ENCODE results near the gene ZNF652.
A peak's percentile ranks its signal among the peaks of the same experiment; 100 is the strongest.

ZNF652 gene

DNA sequence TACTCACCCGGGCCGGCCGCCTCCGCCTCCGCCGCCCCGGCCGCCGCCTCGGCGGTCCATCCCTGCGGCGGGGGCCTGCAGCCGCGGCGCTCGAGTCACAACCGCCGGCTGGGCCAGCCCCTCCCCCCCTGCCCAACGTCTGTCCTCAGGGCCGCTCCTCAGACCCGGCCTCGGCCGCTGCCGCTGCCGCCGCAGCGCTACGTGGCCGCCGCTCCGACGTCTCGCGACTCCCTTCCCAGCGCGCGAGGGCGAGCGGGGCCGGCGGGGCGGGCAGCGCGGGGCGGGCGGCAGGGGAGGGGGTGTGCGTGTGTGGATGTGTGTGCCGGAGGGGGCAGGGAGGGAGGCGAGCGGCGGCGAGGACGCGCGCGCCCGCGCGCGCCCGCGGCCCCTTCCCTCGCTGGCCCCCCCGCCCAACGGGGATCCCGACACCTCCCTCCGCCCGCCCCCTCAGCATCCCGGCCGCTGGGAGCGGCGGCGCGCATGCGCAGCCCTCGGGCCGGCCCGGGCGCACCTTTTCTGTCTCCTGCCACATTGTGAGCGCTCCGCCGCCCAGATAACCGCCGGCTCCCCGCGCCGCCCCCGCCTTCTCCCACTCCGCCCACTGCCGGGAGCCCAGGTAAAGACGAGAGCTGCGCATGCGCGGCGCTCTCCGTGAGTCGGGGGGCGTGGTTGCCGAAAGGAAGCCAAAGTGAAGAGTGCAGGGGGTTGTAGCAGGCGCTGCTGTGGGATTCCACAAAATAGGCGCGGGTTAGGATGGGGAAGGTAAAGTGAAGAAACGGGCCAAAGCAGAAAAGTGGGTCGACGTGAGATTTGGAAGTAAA lies at the start of gene ZNF652:
TSS of gene ZNF652 (minus strand) at position 349 of the 821 bp plus-strand sequence. CDS start 44,525 bp downstream, outside the sequence.
- peak; percentile 83 for DNase-seq (ENCODE audit: low spot score)

DNA sequence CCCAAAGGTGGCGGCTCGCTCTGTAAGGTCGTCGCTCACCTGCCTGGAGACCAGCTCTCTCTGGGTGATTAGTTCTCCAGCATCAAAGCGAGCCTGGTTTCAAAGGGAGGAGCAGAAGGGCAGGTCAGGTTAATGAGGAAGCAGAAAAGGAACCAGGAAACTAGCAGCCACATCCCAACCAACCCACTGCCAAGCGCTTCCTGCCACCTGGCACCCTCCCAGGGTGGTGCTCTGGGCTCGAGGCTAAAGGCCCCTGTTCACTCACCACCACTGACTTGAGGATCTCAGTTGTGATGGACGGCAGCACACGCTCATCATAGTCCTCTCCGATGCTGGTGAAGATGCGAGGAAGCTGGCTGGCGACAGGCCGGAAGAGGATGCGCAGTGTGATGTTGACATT lies 47.0 kb upstream of the ZNF652 start:
- DNase-seq (ENCODE audit: low spot score) = no peak

DNA sequence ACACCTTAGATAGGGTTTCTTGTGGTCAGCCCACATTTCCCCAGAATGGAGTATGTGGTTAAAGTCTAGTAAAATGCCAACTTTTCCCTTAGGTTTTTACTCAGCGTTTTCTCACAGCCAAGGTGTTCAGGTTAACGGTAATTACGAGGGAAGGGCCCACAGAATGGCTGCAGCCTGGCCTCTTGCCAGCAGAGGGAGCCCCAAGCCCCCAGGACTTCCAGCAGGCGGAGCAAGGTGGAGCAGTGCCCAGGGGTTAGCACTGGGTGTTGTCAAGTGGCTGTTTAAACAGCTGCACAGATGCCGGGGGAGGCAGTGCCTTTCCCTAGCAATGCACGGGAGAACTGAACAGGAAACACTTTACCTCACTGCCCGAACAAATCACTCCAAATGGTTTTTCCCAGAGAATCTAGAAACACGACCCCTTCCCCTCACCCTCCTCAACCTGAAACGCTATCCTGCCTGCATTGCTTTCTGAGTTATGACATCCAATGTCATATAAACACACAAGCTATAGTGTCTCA lies 46.0 kb upstream of the ZNF652 start:
- peak; percentile 74 for DNase-seq (ENCODE audit: low spot score)

DNA sequence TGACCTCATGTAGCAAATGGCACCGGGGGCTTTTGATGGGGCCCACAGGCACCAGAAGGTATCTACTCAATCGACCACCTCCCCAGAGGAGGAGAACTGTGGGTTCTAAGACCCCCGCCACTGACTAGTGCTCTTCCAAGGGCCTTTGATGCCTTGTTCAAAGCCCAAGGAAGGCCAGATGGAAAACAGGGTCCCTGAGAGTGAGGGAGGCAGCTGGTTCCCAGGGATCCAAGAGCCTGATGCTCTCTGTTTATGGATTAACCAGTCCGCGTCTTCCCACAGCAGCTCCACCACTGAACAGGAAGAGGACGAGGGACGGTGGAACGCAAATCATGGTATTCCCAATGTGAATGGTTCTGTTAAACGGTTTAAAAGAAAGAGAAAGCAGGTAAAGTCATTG lies 45.0 kb upstream of the ZNF652 start:
- no peak for DNase-seq (ENCODE audit: low spot score)

DNA sequence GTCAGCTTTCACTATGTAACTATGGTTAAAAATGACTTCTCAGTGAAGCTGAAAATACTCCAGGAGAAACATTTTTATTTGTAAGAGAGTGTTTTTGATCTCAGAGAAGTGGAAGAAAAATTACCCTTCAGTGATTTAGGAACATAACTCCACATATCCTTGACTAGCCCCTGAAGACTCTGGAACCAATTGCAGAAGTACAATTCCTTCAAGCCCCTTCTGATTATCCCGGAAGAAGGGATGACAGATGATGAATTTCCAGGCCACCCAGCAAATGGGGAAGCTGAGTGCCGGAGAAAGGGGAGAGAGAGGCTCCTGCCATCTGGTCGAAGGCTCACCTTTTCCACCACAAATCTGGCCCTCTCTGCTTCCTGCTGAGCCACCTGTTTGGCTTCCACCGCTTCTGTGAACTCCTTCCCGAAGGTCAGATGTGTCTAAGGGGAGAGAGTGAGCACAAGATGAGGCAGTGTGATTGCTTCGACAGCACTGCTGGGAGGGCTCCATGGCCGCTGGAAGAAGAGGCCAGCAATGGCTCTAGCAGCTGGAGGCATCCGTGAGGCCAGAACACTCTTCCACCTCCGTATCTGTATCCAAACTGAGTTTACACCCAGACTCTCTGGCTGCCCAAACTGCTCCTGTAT lies 44.5 kb upstream of the ZNF652 start:
- no peak for DNase-seq (ENCODE audit: low spot score)

DNA sequence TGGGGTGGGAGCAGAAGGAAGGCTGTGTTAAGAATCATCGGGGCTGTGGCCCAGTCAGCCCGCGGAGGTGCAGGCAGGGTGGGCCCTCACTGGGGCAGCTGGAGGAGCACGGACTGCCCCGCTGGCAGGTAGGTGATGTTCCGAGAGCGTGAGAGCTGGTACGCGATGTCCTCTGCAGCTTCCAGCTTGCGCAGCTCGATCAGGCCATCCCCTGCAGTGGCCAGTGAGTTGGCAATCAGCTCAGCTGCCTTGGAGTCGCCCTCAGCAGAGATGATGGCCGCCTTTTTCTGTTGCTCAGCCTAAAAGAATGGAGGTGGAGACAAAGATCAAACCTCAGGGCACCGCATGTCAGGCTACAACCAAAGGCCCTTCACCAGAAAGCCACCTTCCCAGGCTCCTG lies 42.9 kb upstream of the ZNF652 start:
- no peak for DNase-seq (ENCODE audit: low spot score)

DNA sequence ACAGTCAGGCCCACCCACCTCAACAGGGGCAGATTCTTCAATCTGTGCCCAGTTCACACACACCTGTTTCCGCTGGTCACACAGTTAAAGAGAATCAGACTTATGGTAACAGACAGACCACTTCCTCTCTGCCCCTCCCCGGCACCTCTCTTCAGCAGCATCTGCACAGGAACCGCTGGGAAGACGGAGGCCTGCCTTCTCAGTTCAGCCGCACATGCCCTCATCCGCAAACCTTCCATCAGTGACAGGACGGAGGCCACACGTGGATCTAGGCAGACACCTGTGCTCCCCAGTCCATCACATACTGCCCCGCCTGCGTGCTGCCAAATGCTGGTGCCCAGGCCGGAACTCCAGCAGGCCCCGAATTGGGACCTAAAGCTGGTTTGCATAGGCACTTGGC lies 42.3 kb upstream of the ZNF652 start:
- DNase-seq (ENCODE audit: low spot score) = no peak

DNA sequence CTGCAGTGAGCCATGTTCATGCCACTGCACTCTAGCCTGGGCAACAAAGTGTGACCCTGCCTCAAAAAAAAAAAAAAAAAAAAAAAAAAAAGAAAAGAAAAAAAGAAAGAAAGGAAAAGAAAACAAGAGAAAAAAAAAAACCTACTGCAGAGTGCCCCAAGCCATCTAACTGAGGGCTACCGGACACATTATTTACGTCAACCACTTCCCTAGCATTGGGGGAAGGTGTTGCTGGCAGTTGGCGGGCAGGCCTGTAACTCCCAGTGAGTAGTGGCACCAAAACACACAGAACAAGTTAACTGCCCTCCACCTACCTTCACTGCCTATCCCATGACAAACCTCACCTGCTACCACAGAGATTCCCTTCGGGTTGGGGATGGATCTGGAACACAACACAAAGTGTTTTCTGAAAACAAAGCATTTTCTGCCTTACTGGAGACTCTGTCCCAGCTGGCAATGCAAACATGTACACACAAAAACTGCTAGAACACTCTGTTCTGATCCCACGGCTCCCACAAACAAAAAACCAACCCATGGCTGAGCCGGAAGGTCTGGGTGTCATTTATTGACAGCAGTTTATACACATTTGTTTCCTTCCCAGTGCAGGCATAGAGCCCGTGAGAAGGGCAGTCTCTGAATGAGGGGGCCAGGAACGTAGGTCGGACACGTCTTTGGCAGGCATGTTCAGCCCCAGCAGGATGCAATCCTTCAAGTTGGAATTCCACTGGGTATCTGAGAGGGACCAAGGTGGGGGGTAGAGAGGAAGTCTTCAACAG lies 41.7 kb upstream of the ZNF652 start:
- no peak for DNase-seq (ENCODE audit: low spot score)

DNA sequence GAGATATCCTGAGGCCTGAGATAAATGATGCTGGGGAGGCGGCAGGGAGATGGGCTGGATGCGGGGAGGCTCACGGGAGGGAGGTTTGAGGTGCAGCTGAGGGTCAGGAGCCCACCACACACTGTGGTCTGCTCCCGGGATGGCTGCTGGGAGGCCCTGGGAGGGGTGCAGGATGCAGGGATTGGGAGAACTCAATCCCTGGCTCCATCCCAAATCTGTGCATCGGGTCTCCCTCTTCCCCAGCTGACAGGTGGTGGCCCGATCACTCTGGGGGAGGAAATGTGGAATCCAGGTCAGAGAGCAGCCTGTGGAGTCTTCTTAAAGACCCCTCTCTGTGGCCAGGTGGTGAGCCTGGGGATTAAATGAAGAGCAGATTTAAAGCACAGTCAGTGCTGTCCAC lies 40.7 kb upstream of the ZNF652 start:
- no peak for DNase-seq (ENCODE audit: low spot score)

DNA sequence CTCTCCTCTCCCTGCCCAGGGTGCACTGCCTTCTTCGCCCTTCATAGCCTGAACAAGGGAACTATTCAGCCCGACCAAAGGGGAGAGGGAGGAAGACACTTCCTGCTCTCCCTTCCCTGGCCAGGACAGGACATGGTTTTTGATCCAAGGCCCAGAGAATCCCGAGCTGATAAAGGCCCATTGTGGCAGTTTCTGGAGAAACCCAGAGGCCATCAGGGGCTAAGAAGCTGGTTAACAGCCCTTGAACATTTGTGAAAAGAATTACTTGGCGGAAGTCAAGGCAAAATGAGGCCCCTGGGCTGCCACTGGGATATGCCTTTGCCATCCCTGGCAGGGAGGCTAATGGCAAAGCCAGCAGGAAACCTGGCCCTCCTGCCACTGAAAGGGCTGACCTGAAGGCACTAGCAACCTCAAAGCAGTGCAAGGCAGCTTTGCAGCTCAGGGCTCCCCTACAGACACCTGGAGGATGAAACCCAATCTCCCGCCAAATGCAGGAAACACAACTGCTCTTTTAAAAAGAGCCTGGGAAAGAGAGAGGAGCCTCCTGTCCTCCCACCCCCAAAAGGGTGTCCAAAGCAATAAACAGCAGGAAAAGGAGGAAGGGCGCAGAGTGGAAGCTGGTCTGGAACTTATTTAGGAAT lies 40.0 kb upstream of the ZNF652 start:
- DNase-seq (ENCODE audit: low spot score) = no peak

DNA sequence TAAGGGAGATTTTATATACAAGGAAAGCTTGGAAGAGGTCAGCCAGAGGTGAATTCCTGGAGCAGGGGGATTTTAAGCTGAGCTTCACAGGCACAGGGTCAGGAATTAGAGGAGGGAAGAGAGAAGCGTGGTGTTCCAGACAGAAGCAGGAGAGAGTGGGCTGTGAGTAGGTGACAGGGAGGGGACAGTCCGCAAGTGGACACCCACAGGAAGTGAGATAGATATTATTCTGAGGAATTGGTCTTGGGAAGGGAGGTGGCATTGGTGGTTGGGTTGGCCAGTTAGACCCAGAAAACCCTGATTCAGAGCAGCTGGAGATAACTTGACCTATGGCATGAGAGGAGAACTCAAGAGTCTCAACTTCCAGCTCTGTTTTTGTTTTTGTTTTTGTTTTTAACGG lies 37.9 kb upstream of the ZNF652 start:
- DNase-seq (ENCODE audit: low spot score) = no peak

DNA sequence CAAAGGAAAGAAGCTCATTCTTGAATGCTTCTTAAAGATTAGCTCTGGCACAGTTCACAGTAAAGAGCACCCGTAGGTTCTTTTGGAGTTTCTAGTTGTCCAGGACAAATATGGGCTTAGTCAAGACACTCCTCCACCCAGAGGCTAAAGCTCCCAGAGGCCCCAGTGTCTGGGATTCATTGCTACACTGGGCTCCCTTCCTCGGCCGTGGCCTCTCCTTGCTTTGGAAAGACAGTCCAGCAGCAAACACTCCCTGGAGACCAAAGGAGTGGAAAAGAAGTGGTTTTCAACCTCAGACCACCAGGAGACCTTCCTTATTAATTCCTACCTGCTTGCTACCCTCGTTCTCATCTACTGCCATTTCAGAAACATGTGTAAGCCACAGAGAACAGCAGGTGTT lies 35.5 kb upstream of the ZNF652 start:
- no peak for DNase-seq (ENCODE audit: low spot score)

DNA sequence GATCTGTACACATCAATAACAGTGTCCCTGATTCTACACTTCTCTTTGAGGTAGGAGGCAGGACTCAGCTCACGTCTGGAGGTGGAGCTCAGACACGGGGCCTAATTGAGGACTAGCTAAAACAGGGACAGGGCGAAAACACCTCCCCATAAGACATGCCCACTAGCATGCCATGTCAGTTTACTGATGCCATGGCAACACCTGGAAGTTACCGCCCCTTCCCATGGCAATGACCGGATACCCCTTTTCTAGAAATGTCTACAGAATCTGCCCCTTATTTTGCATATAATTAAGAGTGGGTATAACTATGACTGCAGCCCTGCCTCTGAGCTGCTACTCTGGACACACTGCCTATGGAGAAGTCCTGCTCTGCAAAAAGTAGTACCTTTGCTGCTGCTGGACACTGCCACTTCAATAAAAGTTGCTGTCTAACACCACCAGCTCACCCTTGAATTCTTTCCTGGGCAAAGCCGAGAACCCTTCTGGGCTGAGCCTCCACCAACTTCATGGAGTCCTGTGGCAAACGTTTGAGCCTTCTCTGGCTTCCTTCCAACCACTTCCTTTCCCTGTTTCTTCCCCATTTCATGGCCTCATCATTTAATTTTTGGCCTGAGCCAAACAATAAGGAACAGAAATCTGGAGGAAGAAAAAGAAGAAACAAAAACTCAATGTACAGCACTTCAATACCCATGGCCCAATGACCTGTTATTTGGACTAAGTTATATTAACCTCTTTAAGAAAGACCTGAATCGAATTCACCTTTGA lies 31.6 kb upstream of the ZNF652 start:
- DNase-seq (ENCODE audit: low spot score) = no peak

DNA sequence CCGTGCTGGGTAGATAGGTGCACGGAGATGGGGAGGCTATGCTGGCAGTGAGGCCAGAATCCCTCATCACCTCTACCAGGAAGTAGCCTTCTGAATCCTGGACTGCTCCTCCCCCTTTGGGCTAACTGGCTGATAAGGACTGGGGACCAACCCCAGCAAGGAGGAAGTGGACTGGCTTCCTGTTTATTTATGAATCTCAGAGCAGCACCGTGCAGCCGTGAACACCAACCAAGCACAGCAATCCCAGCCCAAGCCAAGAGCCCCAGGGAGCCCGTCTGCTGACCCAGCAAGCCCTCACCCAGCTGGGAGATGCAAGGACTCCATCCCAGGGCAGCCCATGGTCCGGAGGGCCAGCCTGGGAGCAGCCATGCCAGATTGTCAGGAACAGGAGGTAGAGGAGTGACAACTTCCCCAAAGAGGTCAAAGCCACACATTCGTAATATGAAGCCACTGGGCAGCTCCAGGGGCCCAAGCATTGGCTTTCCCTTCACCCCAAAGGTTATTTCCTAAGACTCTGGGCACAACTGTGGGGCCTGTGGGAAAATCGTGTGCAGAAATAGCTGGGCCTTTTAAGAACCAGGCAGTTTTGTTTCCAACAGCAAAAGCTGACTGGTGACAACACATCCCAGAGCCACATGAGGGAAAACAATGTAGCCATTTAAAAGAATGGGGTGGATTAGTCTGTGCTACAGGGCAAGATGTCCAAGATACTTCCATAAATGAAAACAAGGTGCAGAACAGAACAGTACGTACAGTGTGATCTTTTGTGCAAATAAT lies 28.7 kb upstream of the ZNF652 start:
- DNase-seq (ENCODE audit: low spot score) = no peak

DNA sequence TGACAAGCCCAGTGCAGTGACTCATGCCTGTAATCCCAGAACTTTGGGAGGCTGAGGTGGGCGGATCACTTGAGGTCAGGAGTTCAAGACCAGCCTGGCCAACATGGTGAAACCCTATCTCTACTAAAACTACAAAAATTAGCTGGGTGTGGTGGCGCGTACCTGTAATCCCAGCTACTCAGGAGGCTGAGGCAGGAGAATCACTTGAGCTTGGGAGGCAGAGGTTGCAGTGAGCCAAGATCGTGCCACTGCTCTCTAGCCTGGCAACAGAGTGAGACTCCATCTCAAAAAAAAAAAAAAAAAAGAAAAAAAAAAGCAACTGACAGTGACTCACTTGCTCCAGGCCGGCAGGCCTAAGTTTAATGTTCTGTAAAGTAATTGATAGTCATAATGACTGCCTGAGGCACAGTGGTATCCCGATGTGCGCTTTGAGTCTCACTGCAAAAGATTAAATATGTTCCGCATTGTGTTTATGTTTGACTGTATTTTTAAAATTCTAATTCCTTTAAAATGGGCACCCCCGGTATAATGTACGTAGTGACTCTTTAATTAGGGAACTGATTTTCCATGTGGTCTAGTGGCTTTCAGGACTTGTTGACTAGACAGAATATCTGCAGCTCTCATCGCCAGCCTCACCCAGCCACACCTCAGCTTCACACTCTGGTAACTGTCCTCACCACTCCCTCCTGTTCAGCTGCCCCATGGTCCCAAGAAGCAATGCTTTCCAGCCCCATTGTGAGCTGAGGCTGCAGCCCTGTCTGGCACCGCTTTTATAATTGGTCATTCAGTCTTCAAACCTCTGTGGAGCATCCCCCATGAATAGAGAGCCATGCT lies 27.7 kb upstream of the ZNF652 start:
- DNase-seq (ENCODE audit: low spot score) = peak; percentile 16

DNA sequence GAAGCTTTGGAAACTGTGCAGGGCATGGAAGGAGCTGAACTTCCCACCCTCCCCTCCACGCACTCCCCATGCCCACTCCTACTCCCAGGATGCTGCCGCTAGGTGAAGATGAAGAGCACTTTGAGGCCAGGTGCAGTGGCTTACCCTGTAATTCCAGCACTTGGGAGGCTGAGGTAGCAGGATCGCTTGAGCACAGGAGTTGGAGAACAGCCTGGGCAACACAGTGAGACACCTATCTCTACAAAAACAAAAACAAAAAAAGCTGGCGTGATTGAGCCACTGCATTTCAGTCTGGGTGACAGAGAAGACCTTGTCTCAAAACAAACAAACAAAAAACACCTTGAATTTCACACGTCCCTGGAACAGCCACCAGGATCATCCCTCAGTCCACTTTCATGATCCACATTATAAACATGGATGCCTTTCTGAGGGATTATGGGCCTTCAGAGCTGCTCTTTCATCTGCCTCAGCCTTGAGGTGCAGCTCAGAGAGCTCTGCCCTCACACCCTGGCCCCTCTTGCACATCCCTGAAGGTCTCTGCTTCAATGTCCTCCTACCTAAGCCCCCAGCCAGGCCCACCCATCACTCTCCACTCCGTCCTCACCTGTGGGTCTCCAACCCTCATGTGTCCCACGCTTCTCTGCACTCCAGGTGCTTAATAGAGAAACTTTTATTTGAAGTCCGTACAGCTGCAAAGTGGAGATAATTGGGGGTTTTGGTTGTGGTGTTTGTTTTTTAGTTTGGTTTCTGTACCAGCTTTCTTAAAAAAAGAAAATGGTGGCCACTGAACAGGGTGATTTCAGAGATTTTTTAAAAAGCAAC lies 26.9 kb upstream of the ZNF652 start:
- no peak for DNase-seq (ENCODE audit: low spot score)

DNA sequence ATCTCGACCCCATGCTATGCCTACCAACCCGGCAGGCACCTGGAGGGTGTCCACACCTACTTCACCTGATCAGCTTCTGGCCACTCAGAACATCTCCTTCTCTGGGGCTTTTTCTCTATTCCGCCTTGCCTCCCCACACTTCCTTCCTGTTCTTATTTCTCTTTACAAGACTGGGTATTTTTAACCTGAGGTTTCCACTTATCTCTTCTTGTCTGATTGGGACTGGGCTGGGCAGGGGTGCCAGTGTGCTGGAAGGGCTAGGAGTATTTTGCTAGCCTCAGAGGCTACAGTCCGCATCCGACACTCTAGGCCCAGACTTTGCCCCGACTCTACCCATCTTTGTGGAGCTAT lies 26.2 kb upstream of the ZNF652 start:
- no peak for DNase-seq (ENCODE audit: low spot score)

DNA sequence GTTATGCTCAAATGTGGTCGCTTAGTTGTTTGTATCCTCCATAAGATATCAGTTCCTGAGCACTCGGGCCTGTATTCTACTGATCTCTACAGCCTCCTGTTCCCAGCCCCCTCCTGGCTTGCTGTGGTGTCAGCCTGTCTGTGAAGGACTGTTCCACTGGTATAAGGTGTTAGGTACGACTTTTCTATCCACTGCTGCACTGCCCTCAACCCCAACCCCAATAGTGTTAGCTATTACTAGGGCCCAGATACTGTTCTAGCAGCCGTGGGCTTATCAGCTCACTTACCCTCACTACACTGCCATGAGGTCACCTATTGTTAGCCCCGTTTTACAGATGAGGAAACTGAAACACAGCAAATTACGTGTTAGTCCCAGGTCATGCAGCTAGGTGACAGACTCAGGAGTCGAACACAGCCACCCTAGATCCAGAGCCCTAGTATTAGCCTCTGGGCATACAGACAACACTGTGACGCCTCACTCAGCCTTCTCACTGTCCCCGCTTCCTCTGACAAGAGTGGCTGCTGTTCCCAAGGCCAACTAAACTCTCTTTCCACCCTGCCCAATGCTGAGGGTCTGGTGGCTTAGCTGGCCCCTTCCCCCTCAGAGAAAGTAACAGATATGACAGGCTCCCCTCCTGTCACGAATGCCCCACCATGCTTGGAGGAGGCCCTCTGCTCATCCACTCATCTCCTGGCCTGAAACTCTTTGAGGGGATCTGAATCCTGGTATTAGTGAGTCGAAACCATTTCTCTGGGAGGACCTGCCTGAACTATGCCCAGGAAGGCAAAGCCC lies 25.6 kb upstream of the ZNF652 start:
- DNase-seq (ENCODE audit: low spot score) = no peak

All from RKO (cell line).